T-helper 2 cell treated with Interferon-gamma antibody and Interleukin-4, amounts not matched to agents 5 μg/mL and 100 μg/mL, for 36 hours (primary cell): ENCODE results near the gene TEDC1.
"Not testable (repeated sequence)": the region's sequence is repeated elsewhere in the genome, so short reads cannot be mapped to it uniquely, and the experiment has no call there.

ENCODE experiments used
- DNase-seq: peaks from one replicate; pipeline ENCODE4 v3.0.0; 2021; ENCODE audit warnings: low spot score
- H3K27ac Mint-ChIP-seq: one replicate; pipeline ENCODE4 v1.8.0; 2021; ENCODE audit warnings: mild to moderate bottlenecking, mixed read lengths
- H3K27me3 Mint-ChIP-seq: one replicate; pipeline ENCODE4 v1.8.0; 2021; ENCODE audit warnings: low read depth, mixed read lengths
- H3K36me3 Mint-ChIP-seq: one replicate; pipeline ENCODE4 v1.8.0; 2021; ENCODE audit warnings: low read depth, mixed read lengths
- H3K4me1 Mint-ChIP-seq: one replicate; pipeline ENCODE4 v1.8.0; 2021; ENCODE audit warnings: low read depth, mixed read lengths
- H3K4me3 Mint-ChIP-seq: one replicate; pipeline ENCODE4 v1.8.0; 2022; ENCODE audit warnings: mild to moderate bottlenecking, moderate library complexity, mixed read lengths
- H3K9me3 Mint-ChIP-seq: one replicate; pipeline ENCODE4 v1.8.0; 2021; ENCODE audit warnings: mixed read lengths

Gene TEDC1

GRCh38 chr14:105547072-105547471 is 56.0 kb downstream of the TEDC1 start:
- not testable (repeated sequence) for H3K27ac Mint-ChIP-seq, H3K9me3 Mint-ChIP-seq, H3K4me1 Mint-ChIP-seq, H3K36me3 Mint-ChIP-seq, DNase-seq, H3K4me3 Mint-ChIP-seq
- H3K27me3 Mint-ChIP-seq: peaks cover 10% of the 10 kb centered on the region

GRCh38 chr14:105547741-105548169 is 56.7 kb downstream of the TEDC1 start:
- no peak for DNase-seq
- Mint-ChIP-seq H3K9me3 (peaks cover under 1% of the 10 kb centered on the region), H3K4me3 (no peak overlapping the region), H3K4me1 (no peaks in the 10 kb centered on the region), H3K36me3 (no peaks in the 10 kb centered on the region), H3K27ac (no peak overlapping the region), H3K27me3 (peaks cover 14% of the 10 kb centered on the region)
